GM21737 (cell line): ENCODE results near the gene TANC1.
"Not testable (repeated sequence)": the region's sequence is repeated elsewhere in the genome, so short reads cannot be mapped to it uniquely, and the experiment has no call there.

ENCODE experiments used
- ATAC-seq: cut with Tn5 transposase; IDR thresholded peaks from one replicate; pipeline ENCODE4 v1.9.1; 2021; ENCODE audit warnings: mild to moderate bottlenecking, moderate library complexity; ENCODE audit not compliant: unreplicated experiment

The TANC1 gene

GRCh38 chr2:159082119-159082518 is 113.7 kb downstream of the TANC1 start:
- no peak for ATAC-seq

- no peak for ATAC-seq
Observed at GRCh38 chr2:159084384-159085370, 116.2 kb downstream of the TANC1 start.

GRCh38 chr2:159086342-159086741 is 117.9 kb downstream of the TANC1 start:
- no peak for ATAC-seq

- no peak for ATAC-seq
Observed at GRCh38 chr2:159086826-159087225, 118.4 kb downstream of the TANC1 start.

- no peak for ATAC-seq
Observed at GRCh38 chr2:159088906-159089305, 120.5 kb downstream of the TANC1 start.

GRCh38 chr2:159089543-159089942 is 121.1 kb downstream of the TANC1 start:
- no peak for ATAC-seq

GRCh38 chr2:159090514-159091201 is 122.2 kb downstream of the TANC1 start:
- ATAC-seq = no peak

- no peak for ATAC-seq
Observed at GRCh38 chr2:159091381-159091780, 122.9 kb downstream of the TANC1 start.

- ATAC-seq = no peak
Observed at GRCh38 chr2:159091976-159092375, 123.5 kb downstream of the TANC1 start.

GRCh38 chr2:159093497-159093896 is 125.1 kb downstream of the TANC1 start:
- no peak for ATAC-seq

- no peak for ATAC-seq
Observed at GRCh38 chr2:159094173-159094737, 125.8 kb downstream of the TANC1 start.

- no peak for ATAC-seq
Observed at GRCh38 chr2:159095813-159096212, 127.4 kb downstream of the TANC1 start.

GRCh38 chr2:159096302-159096855 is 127.9 kb downstream of the TANC1 start:
- ATAC-seq = not testable (repeated sequence)

GRCh38 chr2:159096901-159097300 is 128.5 kb downstream of the TANC1 start:
- no peak for ATAC-seq

- ATAC-seq = no peak
Observed at GRCh38 chr2:159098361-159098760, 129.9 kb downstream of the TANC1 start.

- no peak for ATAC-seq
Observed at GRCh38 chr2:159098921-159099411, 130.5 kb downstream of the TANC1 start.

GRCh38 chr2:159101755-159102489 is 133.5 kb downstream of the TANC1 start:
- no peak for ATAC-seq

- no peak for ATAC-seq
Observed at GRCh38 chr2:159103411-159103810, 135.0 kb downstream of the TANC1 start.

GRCh38 chr2:159106109-159106508 is 137.7 kb downstream of the TANC1 start:
- ATAC-seq = no peak

GRCh38 chr2:159108181-159108893 is 139.9 kb downstream of the TANC1 start:
- ATAC-seq = no peak
